ENCODE results near the gene SVOPL.

DNA sequence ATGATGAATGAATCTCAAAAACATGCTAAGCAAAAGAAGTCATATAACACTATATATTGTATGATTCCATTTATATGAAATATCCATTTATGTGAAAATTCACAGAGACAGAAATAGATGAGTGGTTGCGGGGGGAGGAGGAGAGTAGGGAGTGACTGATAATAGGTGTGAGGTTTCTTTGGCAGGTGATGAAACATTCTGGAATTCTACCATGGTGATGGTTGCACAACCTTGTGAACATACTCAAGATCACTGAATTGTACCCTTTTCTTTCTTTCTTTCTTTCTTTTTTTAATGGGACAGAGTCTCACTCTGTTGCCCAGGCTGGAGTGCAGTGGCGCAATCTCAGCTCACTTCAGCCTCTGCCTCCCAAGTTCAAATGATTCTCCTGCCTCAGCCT, 10.7 kb downstream of the SVOPL start:
- no peak for TF ChIP-seq SP1 (IDR thresholded peaks at IDR 0.05)
- TF ChIP-seq, protein P1, sequence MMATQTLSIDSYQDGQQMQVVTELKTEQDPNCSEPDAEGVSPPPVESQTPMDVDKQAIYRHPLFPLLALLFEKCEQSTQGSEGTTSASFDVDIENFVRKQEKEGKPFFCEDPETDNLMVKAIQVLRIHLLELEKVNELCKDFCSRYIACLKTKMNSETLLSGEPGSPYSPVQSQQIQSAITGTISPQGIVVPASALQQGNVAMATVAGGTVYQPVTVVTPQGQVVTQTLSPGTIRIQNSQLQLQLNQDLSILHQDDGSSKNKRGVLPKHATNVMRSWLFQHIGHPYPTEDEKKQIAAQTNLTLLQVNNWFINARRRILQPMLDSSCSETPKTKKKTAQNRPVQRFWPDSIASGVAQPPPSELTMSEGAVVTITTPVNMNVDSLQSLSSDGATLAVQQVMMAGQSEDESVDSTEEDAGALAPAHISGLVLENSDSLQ (IDR thresholded peaks at IDR 0.05): no peak
- no peak for TF ChIP-seq ARNT (IDR thresholded peaks at IDR 0.05)
- no peak for TF ChIP-seq NFRKB (IDR thresholded peaks at IDR 0.05)
- no peak for TF ChIP-seq ELF4 (IDR thresholded peaks at IDR 0.05)
- no peak for TF ChIP-seq BHLHE40 (IDR thresholded peaks at IDR 0.05; ENCODE audit: borderline replicate concordance)
- TF ChIP-seq FOXK2 (IDR thresholded peaks at IDR 0.05): no peak
- no peak for TF ChIP-seq ZNF384 (IDR thresholded peaks at IDR 0.05)
- TF ChIP-seq FOXM1 (IDR thresholded peaks at IDR 0.05; ENCODE audit: borderline replicate concordance): no peak
- TF ChIP-seq TARDBP (IDR thresholded peaks at IDR 0.05): no peak

Data from HEK293T (cell line).